HEK293 (cell line): ENCODE data around the gene BAG5.
A peak's percentile ranks its signal among the peaks of the same experiment; 100 is the strongest.

Source experiments
- EGR2 ChIP-seq: fragments of 450-650 bp; formaldehyde crosslinking; IDR thresholded peaks from 2 replicates; pipeline ENCODE4 v1.5.1; 2016; ENCODE audit warnings: low read depth, missing biosample characterization, missing genetic modification characterization
- GLIS1 ChIP-seq: fragments of 450-650 bp; formaldehyde crosslinking; IDR thresholded peaks from 2 replicates; pipeline ENCODE4 v1.5.1; 2016; ENCODE audit warnings: missing biosample characterization, missing genetic modification characterization
- KLF16 ChIP-seq: fragments of 450-650 bp; formaldehyde crosslinking; IDR thresholded peaks from 2 replicates; pipeline ENCODE4 v1.5.1; 2017; ENCODE audit warnings: missing biosample characterization, missing genetic modification characterization
- SCRT2 ChIP-seq: fragments of 450-650 bp; formaldehyde crosslinking; IDR thresholded peaks from 2 replicates; pipeline ENCODE4 v1.5.1; 2016; ENCODE audit warnings: missing biosample characterization, missing genetic modification characterization
- WT1 ChIP-seq: fragments of 450-650 bp; formaldehyde crosslinking; IDR thresholded peaks from 2 replicates; pipeline ENCODE4 v1.5.1; 2016; ENCODE audit warnings: missing biosample characterization, missing genetic modification characterization
- ZBTB6 ChIP-seq: fragments of 450-650 bp; formaldehyde crosslinking; IDR thresholded peaks from 2 replicates; pipeline ENCODE4 v1.5.1; 2017; ENCODE audit warnings: missing biosample characterization, missing genetic modification characterization
- ZEB2 ChIP-seq: fragments of 450-650 bp; formaldehyde crosslinking; IDR thresholded peaks from 2 replicates; pipeline ENCODE4 v1.5.1; 2016; ENCODE audit warnings: missing biosample characterization, missing genetic modification characterization
- ZNF114 ChIP-seq: fragments of 450-650 bp; formaldehyde crosslinking; IDR thresholded peaks from 2 replicates; pipeline ENCODE4 v1.5.0; 2017; ENCODE audit warnings: missing biosample characterization, missing genetic modification characterization
- ZNF132 ChIP-seq: fragments of 450-650 bp; formaldehyde crosslinking; IDR thresholded peaks from 2 replicates; pipeline ENCODE4 v1.5.1; 2017; ENCODE audit warnings: missing biosample characterization, missing genetic modification characterization, borderline replicate concordance
- ZNF138 ChIP-seq: fragments of 450-650 bp; formaldehyde crosslinking; IDR thresholded peaks from 2 replicates; pipeline ENCODE4 v1.5.1; 2016; ENCODE audit warnings: missing biosample characterization, missing genetic modification characterization, borderline replicate concordance
- ZNF221 ChIP-seq: fragments of 450-650 bp; formaldehyde crosslinking; IDR thresholded peaks from 2 replicates; pipeline ENCODE4 v1.5.1; 2017; ENCODE audit warnings: missing biosample characterization, missing genetic modification characterization, borderline replicate concordance
- ZNF24 ChIP-seq: fragments of 450-650 bp; formaldehyde crosslinking; IDR thresholded peaks from 2 replicates; pipeline ENCODE4 v1.5.1; 2016; ENCODE audit warnings: missing biosample characterization, missing genetic modification characterization
- ZNF248 ChIP-seq: fragments of 450-650 bp; formaldehyde crosslinking; IDR thresholded peaks from 2 replicates; pipeline ENCODE4 v1.5.1; 2017; ENCODE audit warnings: missing biosample characterization, missing genetic modification characterization
- ZNF324 ChIP-seq: fragments of 450-650 bp; formaldehyde crosslinking; IDR thresholded peaks from 2 replicates; pipeline ENCODE4 v1.5.1; 2016; ENCODE audit warnings: missing biosample characterization, missing genetic modification characterization
- ZNF341 ChIP-seq: fragments of 450-650 bp; formaldehyde crosslinking; IDR thresholded peaks from 2 replicates; pipeline ENCODE4; 2016; ENCODE audit warnings: low read depth, missing biosample characterization, missing genetic modification characterization
- ZNF354C ChIP-seq: fragments of 450-650 bp; formaldehyde crosslinking; IDR thresholded peaks from 2 replicates; pipeline ENCODE4 v1.5.1; 2016; ENCODE audit warnings: missing biosample characterization, missing genetic modification characterization, low read depth, borderline replicate concordance
- ZNF433 ChIP-seq: fragments of 450-650 bp; formaldehyde crosslinking; IDR thresholded peaks from 2 replicates; pipeline ENCODE4 v1.5.1; 2016; ENCODE audit warnings: missing biosample characterization, missing genetic modification characterization, low read depth
- ZNF473 ChIP-seq: fragments of 450-650 bp; formaldehyde crosslinking; IDR thresholded peaks from 2 replicates; pipeline ENCODE4 v1.5.1; 2017; ENCODE audit warnings: missing biosample characterization, missing genetic modification characterization
- ZNF514 ChIP-seq: fragments of 450-650 bp; formaldehyde crosslinking; IDR thresholded peaks from 2 replicates; pipeline ENCODE4 v1.5.1; 2016; ENCODE audit warnings: missing biosample characterization, missing genetic modification characterization
- ZNF521 ChIP-seq: fragments of 450-650 bp; formaldehyde crosslinking; IDR thresholded peaks from 2 replicates; pipeline ENCODE4 v1.5.1; 2017; ENCODE audit warnings: missing biosample characterization, mild to moderate bottlenecking, missing genetic modification characterization
- ZNF544 ChIP-seq: fragments of 450-650 bp; formaldehyde crosslinking; IDR thresholded peaks from 2 replicates; pipeline ENCODE4 v1.5.0; 2017; ENCODE audit warnings: missing biosample characterization, missing genetic modification characterization
- ZNF585B ChIP-seq: fragments of 450-650 bp; formaldehyde crosslinking; IDR thresholded peaks from 2 replicates; pipeline ENCODE4 v1.5.1; 2016; ENCODE audit warnings: missing biosample characterization, missing genetic modification characterization
- ZNF610 ChIP-seq: fragments of 450-650 bp; formaldehyde crosslinking; IDR thresholded peaks from 2 replicates; pipeline ENCODE4 v1.5.1; 2016; ENCODE audit warnings: missing biosample characterization, missing genetic modification characterization, borderline replicate concordance
- ZNF776 ChIP-seq: fragments of 450-650 bp; formaldehyde crosslinking; IDR thresholded peaks from 2 replicates; pipeline ENCODE4 v1.5.0; 2017; ENCODE audit warnings: missing biosample characterization, missing genetic modification characterization, borderline replicate concordance
- ZNF791 ChIP-seq: fragments of 450-650 bp; formaldehyde crosslinking; IDR thresholded peaks from 2 replicates; pipeline ENCODE4 v1.5.1; 2016; ENCODE audit warnings: missing biosample characterization, missing genetic modification characterization
- ZNF837 ChIP-seq: fragments of 450-650 bp; formaldehyde crosslinking; IDR thresholded peaks from 2 replicates; pipeline ENCODE4 v1.5.1; 2016; ENCODE audit warnings: missing biosample characterization, missing genetic modification characterization
- ZSCAN18 ChIP-seq: fragments of 450-650 bp; formaldehyde crosslinking; IDR thresholded peaks from 2 replicates; pipeline ENCODE4 v1.5.1; 2016; ENCODE audit warnings: missing biosample characterization, missing genetic modification characterization
- ZSCAN23 ChIP-seq: fragments of 450-650 bp; formaldehyde crosslinking; IDR thresholded peaks from 2 replicates; pipeline ENCODE4 v1.5.1; 2016; ENCODE audit warnings: missing biosample characterization, missing genetic modification characterization
- TF ChIP-seq, protein P1 (sequence below): fragments of 450-650 bp; formaldehyde crosslinking; IDR thresholded peaks from 2 replicates; pipeline ENCODE4 v1.5.1; 2017; ENCODE audit warnings: missing biosample characterization, missing genetic modification characterization
- TF ChIP-seq, protein P2 (sequence below): IDR thresholded peaks from 2 replicates; pipeline ENCODE4 v1.6.1; 2011; ENCODE audit warnings: mild to moderate bottlenecking, low read depth, low read length, borderline replicate concordance
- TF ChIP-seq, protein P3 (sequence below): fragments of 450-650 bp; formaldehyde crosslinking; IDR thresholded peaks from 2 replicates; pipeline ENCODE4 v1.5.1; 2016; ENCODE audit warnings: missing biosample characterization, missing genetic modification characterization

Gene BAG5

DNA sequence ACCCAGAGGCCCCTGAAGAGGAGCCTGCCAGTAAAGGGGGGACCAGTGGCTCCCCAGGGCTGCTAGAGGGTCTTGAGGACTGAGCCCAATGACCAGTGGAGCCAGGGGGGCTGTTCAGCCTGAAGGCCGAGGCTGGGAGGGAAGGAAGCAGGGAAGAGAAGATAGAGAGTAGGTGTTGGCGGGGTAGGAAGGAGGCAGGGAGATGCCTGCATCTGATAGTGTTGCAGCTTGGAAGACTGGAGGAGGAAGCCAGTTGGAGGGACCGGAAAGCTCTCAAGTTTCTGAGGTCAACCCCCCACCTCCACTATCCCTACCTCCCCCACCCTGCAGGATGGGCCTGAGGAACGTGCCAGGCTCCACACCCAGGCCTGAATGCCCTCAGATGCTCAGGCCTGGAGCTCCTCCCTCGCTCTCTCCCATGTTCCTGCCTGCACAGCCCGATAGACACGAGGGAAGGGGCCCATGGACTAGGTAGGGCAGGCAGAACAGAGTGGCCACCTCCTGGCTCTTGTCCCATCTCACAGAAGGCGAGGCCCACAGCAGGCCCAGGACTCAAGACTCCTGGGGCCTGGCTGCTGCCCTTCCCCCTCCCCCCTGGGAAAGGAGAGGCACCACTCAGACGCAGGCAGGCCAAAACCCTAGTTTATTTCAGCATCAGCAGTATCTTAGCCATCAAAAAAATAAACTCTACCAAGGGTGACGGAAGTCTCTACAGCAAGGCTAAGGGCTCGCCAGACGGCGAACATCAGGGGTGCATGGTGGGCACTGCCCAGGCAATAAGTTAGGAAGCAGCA, 43.2 kb downstream of the BAG5 start (continued):
- TF ChIP-seq ZNF610 (peak; percentile 17; the same call in 1 of the 2 replicates), KLF16 (tag by site-specific recombination) (no peak; the same call in 1 of the 2 replicates), ZNF585B (tag by site-specific recombination) (no peak), ZNF248 (tag by site-specific recombination) (no peak), WT1 (tag by site-specific recombination) (peak; percentile 77), ZNF433 (no peak), ZNF544 (tag by site-specific recombination) (no peak), GLIS1 (tag by site-specific recombination) (peak; percentile 91), SCRT2 (tag by site-specific recombination) (no peak), ZNF341 (peak; percentile 88), ZNF24 (tag by site-specific recombination) (0 out of 2 replicates have a peak, but pooled peaks have one; percentile 7), ZBTB6 (tag by site-specific recombination) (peak; percentile 63), ZNF138 (no peak), ZEB2 (tag by site-specific recombination) (no peak; the same call in none of the 2 replicates), ZSCAN23 (tag by site-specific recombination) (0 out of 2 replicates have a peak, but pooled peaks have one; percentile 18), EGR2 (tag by site-specific recombination) (peak; percentile 94), ZNF791 (tag by site-specific recombination) (no peak), ZNF221 (no peak), ZSCAN18 (tag by site-specific recombination) (no peak), ZNF324 (tag by site-specific recombination) (no peak; the same call in 1 of the 2 replicates), ZNF114 (tag by site-specific recombination) (no peak), ZNF354C (tag by site-specific recombination) (no peak), ZNF521 (tag by site-specific recombination) (no peak), ZNF514 (tag by site-specific recombination) (no peak), ZNF776 (no peak), ZNF837 (tag by site-specific recombination) (0 out of 2 replicates have a peak, but pooled peaks have one; percentile 26), ZNF132 (tag by site-specific recombination) (no peak), ZNF473 (tag by site-specific recombination) (no peak)
- TF ChIP-seq, protein P1, sequence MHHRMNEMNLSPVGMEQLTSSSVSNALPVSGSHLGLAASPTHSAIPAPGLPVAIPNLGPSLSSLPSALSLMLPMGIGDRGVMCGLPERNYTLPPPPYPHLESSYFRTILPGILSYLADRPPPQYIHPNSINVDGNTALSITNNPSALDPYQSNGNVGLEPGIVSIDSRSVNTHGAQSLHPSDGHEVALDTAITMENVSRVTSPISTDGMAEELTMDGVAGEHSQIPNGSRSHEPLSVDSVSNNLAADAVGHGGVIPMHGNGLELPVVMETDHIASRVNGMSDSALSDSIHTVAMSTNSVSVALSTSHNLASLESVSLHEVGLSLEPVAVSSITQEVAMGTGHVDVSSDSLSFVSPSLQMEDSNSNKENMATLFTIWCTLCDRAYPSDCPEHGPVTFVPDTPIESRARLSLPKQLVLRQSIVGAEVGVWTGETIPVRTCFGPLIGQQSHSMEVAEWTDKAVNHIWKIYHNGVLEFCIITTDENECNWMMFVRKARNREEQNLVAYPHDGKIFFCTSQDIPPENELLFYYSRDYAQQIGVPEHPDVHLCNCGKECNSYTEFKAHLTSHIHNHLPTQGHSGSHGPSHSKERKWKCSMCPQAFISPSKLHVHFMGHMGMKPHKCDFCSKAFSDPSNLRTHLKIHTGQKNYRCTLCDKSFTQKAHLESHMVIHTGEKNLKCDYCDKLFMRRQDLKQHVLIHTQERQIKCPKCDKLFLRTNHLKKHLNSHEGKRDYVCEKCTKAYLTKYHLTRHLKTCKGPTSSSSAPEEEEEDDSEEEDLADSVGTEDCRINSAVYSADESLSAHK (tag by site-specific recombination), result 0 out of 2 replicates have a peak, but pooled peaks have one; percentile 8
- TF ChIP-seq, protein P2, sequence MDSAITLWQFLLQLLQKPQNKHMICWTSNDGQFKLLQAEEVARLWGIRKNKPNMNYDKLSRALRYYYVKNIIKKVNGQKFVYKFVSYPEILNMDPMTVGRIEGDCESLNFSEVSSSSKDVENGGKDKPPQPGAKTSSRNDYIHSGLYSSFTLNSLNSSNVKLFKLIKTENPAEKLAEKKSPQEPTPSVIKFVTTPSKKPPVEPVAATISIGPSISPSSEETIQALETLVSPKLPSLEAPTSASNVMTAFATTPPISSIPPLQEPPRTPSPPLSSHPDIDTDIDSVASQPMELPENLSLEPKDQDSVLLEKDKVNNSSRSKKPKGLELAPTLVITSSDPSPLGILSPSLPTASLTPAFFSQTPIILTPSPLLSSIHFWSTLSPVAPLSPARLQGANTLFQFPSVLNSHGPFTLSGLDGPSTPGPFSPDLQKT, result no peak
- TF ChIP-seq, protein P3, sequence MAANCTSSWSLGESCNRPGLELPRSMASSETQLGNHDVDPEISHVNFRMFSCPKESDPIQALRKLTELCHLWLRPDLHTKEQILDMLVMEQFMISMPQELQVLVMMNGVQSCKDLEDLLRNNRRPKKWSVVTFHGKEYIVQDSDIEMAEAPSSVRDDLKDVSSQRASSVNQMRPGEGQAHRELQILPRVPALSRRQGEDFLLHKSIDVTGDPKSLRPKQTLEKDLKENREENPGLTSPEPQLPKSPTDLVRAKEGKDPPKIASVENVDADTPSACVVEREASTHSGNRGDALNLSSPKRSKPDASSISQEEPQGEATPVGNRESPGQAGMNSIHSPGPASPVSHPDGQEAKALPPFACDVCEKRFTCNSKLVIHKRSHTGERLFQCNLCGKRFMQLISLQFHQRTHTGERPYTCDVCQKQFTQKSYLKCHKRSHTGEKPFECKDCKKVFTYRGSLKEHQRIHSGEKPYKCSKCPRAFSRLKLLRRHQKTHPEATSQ (tag by site-specific recombination), result no peak
